HG03060 (cell line): ENCODE measurements around the gene PTPN2.

ENCODE experiments used
- ATAC-seq: cut with Tn5 transposase; IDR thresholded peaks from one replicate; pipeline ENCODE4 v1.9.1; 2021; ENCODE audit warnings: low read depth, moderate number of reproducible peaks; ENCODE audit not compliant: unreplicated experiment

The PTPN2 gene

DNA sequence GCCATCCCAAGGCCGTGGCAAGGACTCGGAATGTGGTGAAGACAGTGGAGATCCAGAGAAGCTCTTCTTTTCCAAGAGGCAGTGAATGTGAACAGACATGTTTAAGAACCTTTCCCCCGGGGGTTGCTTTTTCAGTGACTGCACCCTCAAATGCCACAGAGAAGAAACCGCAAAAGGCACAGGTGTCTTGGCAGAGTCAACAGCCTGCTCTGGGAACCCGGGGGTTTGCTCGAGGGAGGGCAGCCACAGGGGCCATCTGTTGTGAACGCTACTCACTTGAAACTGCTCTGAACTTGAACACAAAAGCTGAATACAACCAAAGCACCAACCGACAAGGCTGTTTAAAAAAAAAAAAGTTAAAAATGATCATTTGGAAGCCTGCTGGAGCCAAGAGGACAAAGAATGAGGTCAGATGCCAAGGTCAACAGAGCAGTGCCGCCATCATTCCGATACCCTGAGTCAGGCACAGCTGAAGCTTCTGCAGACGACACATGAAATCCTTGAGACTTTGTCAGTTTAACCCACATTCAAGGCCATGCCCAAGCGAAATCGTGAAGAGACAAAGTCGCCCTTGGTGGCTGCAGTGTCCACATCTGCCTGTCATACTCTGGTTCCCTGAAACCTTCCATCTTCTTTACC lies 133.8 kb downstream of the PTPN2 start:
- ATAC-seq = no peak

DNA sequence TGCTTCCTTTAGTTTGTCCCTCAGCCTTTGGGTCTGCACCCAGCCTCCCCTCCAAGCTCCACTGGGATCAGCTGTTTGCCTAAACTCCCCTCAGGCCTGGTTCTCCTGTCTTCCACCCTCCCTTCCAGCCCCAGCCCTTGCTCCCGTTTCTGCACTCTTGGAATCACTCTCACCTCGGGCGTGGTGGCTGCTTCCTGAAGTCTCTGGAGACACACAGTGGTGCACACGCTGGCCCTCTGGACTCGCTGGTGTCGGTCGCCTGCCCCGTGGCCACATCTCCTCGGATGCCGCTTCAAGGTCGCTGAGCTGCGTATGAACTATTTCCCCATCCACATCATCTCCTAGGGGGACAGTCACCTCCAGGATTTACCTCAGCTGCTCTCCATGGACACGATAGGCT lies 134.9 kb downstream of the PTPN2 start:
- no peak for ATAC-seq

DNA sequence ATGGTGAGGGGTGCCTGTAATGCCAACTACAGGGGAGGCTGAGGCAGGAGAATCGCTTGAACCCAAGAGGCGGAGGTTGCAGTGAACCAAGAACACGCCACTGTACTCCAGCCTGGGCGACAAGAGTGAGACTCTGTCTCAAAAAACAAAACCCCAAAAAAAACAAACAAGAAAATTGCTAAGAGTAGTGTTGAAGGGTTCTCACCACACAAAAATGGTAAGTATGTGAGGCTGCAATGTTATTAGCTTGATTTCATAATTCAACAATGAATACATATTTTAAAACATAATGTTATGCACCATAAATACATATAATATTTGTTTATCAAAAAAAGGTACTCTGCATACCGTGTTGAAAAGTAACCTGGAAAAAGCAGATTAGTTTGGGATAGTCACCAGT lies 135.4 kb downstream of the PTPN2 start:
- ATAC-seq = no peak

DNA sequence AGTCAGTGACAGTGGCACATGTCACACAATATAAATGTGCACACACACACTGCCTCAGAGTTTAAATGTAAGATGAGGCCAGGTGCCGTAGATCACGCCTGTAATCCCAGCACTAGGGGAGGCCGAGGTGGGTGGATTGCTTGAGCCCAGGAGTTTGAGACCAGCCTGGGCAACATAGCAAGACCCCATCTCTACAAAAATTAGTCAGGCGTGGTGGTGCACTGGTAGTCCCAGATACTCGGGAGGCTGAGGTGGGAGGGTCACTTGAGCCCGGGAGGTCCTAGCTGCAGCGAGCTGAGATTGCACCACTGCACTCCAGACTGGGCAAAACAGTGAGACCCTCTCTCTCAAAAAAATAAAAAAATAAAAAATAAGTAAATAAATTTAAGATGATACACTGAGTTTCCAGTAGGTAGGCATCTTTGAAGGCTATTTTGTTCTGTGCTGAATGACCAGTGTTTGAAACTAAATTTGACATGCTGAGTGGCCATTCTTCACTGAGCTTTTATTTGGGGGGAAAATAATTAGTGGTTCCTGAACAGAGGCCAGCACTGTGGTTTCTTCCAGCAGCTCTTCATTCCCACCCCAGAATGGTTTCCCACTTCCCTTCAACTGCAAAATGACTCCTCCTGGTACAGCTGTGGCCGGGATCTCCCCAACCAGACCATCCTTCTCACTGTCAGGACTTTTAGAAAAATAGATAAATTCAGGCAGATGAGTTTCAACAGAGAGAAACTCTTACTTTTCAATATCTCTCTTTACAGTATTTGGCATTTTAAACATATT lies 136.3 kb downstream of the PTPN2 start:
- ATAC-seq = no peak

DNA sequence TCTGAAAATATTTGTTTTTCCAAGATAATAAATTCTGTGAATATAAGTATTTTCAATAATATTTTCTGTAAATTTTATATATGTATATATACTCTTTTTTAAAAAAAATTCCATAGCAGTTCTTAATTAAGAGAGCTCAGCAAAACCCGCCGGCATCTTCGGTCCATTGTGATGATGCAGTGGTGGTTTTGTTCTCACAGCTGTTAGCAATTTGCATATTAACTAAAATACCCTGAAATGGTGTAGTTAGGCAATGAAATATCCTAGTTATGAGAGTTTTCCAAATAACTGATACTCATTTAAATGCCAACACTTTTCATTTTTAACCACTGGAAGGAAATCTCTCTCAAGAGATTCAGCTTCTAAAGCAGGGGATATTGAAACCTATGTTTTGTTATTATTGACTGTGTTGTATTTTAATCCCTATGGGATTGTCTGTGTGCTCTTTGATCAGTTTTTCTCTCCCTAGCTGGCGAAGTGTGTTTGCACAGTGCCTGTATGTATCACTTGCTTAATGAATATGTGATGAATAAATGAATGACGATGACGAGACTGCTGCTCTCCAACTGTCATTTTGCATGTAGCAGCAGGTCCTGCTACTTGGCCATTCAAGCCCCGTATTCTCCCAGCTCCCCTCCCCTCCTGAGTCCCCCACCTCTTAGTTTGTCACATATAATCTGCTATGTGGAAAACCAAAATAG lies 138.8 kb downstream of the PTPN2 start:
- no peak for ATAC-seq

DNA sequence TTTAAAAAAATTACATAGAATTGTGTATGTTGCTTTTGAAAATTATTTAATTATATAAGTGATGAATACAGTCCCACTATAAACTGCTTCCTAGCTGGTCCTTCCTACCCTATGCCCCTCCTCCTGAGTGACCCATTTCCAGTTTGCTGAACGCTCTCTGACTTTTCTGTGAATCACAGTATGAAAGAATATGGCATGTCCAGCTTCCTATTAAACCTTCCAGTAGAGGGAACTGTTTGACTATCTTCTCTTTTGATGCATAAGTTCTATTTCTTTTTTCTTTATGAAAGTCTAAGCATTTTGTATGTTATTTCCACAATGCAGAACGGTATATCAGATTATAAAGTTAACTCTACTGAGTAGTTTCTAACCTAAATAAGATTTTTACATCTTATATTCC lies 139.9 kb downstream of the PTPN2 start:
- ATAC-seq = no peak

DNA sequence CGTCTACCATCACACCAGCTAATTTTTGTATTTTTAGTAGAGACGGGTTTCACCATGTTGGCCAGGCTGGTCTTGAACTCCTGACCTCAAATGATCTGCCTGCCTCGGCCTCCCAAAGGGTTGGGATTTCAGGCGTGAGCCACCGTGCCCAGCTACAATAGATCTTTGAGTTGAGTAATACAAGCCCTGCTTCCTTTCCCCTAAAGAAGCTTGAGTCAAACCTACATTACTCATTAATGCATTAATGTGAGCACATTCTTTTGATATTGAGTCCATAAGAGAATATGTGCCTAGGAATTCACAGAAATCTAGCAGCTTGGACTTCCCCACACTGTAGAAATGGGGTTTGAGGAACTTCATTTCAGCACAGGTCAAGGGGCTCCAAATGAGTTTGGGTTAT lies 141.6 kb downstream of the PTPN2 start:
- no peak for ATAC-seq
